ENCODE results near the gene TMTC2.

TMTC2 gene

GRCh38 chr12:82650627-82651337 is 35.9 kb upstream of the TMTC2 start:
- H3K4me3 ChIP-seq (ENCODE audit: low read length), result no peak overlapping the region
- DNase-seq (ENCODE audit: low read depth), result no peak
- no peak for TF ChIP-seq CTCF (conservative IDR thresholded peaks at IDR 0.05; ENCODE audit: low read length)

GRCh38 chr12:82651489-82651888 is 35.2 kb upstream of the TMTC2 start:
- TF ChIP-seq CTCF (conservative IDR thresholded peaks at IDR 0.05; ENCODE audit: low read length), result no peak
- no peak for DNase-seq (ENCODE audit: low read depth)
- H3K4me3 ChIP-seq (ENCODE audit: low read length), result no peak overlapping the region

GRCh38 chr12:82652071-82652470 is 34.6 kb upstream of the TMTC2 start:
- no peak for TF ChIP-seq CTCF (conservative IDR thresholded peaks at IDR 0.05; ENCODE audit: low read length)
- DNase-seq (ENCODE audit: low read depth), result no peak
- no peak overlapping the region for H3K4me3 ChIP-seq (ENCODE audit: low read length)

- H3K4me3 ChIP-seq (ENCODE audit: low read length), result no peak overlapping the region
- no peak for TF ChIP-seq CTCF (conservative IDR thresholded peaks at IDR 0.05; ENCODE audit: low read length)
- no peak for DNase-seq (ENCODE audit: low read depth)
Measured at GRCh38 chr12:82655751-82656150, 31.0 kb upstream of the TMTC2 start.

GRCh38 chr12:82659343-82660207 is 27.1 kb upstream of the TMTC2 start:
- H3K4me3 ChIP-seq (ENCODE audit: low read length), result no peak overlapping the region
- TF ChIP-seq CTCF (conservative IDR thresholded peaks at IDR 0.05; ENCODE audit: low read length), result no peak
- DNase-seq (ENCODE audit: low read depth), result no peak

GRCh38 chr12:82660541-82661325 is 26.0 kb upstream of the TMTC2 start:
- H3K4me3 ChIP-seq (ENCODE audit: low read length), result no peak overlapping the region
- no peak for TF ChIP-seq CTCF (conservative IDR thresholded peaks at IDR 0.05; ENCODE audit: low read length)
- DNase-seq (ENCODE audit: low read depth), result no peak
